ENCODE measurements around the gene SIL1.

SIL1 gene

GRCh38 chr5:138909734-138910133 is 288.4 kb downstream of the SIL1 start:
- no peak for DNase-seq

- DNase-seq, result no peak
Measured at GRCh38 chr5:138905541-138905940, 292.6 kb downstream of the SIL1 start.

DNA sequence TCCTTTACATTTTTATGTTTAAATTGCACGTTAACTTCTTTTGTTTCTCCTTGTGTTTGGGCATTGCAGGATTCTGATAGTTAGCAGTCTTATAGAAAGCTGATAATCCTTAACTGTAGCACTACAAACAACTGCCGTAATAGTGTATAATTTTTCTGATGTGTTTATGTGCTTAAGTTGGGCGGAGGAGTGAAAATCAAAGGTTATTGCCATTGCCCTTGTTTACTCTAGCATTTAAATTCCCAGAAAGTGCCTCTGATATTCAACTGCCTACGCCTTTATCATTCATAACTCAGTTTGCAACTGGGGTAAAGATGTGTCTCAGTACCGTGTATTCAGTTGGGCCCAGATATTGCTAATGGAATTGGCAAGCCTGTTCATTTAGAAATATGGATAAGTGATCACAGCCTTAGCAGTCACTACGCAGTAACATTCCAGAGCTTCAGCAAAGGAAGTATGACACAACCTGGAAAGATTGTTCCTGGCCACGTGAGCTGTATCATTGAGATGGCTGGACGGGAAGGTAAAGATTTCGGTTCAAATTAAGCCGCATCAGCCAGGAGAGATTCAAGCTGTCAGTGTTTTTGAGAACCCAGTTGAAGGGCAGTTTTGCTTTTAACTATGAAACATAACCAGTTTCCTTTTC is 294.9 kb downstream of the SIL1 start:
- DNase-seq, result no peak

- no peak for DNase-seq
Measured at GRCh38 chr5:138901716-138902115, 296.5 kb downstream of the SIL1 start.

DNA sequence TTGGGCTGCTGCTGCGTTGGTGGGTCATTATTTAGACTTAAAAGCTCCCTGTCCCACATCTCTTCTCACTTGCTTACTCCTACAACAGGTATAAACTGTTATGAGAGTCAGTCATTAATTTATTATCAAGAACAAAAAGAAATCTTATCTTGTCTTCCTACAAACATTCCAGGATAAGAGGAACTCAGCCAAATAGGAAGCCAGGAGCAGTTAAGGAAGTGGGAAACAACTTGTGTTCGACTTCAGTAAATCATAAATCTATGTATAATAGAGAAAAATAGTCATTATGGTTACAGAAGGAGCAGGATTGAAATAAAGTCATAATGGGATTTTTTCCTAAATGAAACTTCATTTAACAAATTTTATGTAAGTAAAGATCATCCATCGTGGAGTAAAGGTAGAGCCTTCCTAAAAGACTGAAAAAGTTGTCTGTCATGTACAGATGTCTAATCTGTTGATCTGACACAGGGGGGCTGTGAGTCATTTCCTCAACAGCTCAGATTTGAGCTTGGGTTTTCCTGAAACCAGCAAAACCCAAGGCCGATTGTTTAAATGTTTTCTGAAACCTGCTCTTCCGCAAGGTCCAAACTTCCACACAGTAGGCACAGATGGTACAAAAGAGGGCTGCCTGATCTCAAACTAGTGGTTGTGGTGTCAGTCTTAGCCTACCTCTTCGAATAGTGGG is 297.7 kb downstream of the SIL1 start:
- peak; percentile 5 to 33 for DNase-seq

DNA sequence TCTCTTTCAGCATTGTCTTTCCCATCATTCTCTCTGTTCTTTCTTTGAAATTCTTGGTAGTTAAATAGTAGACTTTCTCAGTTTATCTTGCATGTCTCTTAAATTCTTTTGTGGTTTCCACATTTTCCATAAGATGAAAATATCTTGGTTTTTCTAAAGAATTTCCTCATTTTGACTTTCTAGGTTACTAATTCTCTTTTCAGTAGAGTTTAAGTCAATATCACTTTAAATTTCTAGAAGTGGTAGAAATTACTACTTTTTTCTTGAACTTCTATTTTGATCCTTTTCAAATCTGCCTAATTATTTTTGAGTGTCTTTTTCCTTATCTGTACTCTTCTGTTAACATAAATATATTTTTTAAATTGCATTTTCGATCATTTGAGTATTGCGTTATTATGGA is 299.4 kb downstream of the SIL1 start:
- no peak for DNase-seq

- peak in 1 of 2 donors; percentile 8 for DNase-seq
Measured at GRCh38 chr5:138898299-138898698, 299.9 kb downstream of the SIL1 start.
